LNCAP (cell line): ENCODE results near the gene THSD7A.

Experiments used
- TF ChIP-seq, protein P1 (sequence below): fragments of 450-650 bp; IDR thresholded peaks from 2 replicates; pipeline ENCODE4 v1.5.1; 2017; ENCODE audit warnings: mild to moderate bottlenecking

THSD7A gene, protein sequence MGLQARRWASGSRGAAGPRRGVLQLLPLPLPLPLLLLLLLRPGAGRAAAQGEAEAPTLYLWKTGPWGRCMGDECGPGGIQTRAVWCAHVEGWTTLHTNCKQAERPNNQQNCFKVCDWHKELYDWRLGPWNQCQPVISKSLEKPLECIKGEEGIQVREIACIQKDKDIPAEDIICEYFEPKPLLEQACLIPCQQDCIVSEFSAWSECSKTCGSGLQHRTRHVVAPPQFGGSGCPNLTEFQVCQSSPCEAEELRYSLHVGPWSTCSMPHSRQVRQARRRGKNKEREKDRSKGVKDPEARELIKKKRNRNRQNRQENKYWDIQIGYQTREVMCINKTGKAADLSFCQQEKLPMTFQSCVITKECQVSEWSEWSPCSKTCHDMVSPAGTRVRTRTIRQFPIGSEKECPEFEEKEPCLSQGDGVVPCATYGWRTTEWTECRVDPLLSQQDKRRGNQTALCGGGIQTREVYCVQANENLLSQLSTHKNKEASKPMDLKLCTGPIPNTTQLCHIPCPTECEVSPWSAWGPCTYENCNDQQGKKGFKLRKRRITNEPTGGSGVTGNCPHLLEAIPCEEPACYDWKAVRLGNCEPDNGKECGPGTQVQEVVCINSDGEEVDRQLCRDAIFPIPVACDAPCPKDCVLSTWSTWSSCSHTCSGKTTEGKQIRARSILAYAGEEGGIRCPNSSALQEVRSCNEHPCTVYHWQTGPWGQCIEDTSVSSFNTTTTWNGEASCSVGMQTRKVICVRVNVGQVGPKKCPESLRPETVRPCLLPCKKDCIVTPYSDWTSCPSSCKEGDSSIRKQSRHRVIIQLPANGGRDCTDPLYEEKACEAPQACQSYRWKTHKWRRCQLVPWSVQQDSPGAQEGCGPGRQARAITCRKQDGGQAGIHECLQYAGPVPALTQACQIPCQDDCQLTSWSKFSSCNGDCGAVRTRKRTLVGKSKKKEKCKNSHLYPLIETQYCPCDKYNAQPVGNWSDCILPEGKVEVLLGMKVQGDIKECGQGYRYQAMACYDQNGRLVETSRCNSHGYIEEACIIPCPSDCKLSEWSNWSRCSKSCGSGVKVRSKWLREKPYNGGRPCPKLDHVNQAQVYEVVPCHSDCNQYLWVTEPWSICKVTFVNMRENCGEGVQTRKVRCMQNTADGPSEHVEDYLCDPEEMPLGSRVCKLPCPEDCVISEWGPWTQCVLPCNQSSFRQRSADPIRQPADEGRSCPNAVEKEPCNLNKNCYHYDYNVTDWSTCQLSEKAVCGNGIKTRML (N-terminal part only)

DNA sequence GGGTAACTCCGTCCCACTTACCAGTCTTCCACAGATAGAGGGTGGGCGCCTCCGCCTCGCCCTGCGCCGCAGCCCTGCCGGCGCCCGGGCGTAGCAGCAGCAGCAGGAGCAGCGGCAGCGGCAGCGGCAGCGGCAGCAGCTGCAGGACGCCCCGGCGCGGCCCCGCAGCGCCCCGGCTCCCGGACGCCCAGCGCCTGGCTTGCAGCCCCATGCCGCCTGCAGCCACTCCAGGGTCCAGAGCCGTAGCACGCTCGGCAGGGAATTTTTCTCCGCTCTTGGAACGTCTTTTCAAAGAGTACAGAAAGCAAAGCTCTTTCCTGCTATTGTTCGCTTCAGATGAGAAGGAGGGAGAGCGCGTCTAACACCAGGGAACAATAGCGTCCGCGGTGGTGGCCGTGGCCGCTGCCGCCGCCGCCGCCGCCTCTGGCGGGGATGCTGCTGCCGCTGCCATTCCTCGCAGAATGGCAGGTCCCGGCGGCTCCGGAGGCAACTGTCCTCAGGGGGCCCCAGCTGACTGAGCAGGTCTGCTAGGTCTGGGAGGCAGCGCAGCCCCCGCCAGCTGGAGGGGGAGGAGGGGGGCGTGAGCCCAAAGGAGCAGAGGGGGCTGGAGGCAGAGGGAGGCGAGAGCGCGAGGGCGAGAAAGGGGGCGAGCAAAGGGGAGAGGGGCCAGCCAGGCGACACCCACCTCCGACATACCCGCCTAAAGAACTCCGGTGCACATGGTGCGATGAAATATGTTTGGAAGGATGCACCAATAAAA, at the start of gene THSD7A:
Gene THSD7A, minus strand, starts transcription at position 463 of the 760 bp plus-strand sequence. Its CDS starts 252 bp downstream, at position 211.
- TF ChIP-seq, protein P1, sequence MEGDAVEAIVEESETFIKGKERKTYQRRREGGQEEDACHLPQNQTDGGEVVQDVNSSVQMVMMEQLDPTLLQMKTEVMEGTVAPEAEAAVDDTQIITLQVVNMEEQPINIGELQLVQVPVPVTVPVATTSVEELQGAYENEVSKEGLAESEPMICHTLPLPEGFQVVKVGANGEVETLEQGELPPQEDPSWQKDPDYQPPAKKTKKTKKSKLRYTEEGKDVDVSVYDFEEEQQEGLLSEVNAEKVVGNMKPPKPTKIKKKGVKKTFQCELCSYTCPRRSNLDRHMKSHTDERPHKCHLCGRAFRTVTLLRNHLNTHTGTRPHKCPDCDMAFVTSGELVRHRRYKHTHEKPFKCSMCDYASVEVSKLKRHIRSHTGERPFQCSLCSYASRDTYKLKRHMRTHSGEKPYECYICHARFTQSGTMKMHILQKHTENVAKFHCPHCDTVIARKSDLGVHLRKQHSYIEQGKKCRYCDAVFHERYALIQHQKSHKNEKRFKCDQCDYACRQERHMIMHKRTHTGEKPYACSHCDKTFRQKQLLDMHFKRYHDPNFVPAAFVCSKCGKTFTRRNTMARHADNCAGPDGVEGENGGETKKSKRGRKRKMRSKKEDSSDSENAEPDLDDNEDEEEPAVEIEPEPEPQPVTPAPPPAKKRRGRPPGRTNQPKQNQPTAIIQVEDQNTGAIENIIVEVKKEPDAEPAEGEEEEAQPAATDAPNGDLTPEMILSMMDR, result peak; percentile 52

DNA sequence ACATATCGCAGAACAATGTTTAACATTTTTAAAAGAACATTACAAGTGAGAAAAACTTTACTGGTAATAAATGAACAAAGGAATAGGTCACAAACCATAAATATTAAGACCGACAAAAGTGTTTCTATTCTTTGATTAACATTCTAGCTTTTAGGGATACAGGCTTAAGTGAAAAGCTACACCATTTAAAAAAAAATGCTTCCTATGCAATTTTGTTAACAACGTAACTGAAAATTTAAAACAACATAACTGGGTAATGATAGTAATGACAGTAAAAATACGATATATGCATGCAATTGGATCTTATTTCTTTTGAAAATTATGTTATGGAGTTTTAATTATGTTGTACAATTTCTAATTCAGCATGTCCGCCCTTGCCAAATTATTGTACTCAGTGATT, 49.7 kb upstream of the THSD7A start:
- TF ChIP-seq, protein P1, result no peak

DNA sequence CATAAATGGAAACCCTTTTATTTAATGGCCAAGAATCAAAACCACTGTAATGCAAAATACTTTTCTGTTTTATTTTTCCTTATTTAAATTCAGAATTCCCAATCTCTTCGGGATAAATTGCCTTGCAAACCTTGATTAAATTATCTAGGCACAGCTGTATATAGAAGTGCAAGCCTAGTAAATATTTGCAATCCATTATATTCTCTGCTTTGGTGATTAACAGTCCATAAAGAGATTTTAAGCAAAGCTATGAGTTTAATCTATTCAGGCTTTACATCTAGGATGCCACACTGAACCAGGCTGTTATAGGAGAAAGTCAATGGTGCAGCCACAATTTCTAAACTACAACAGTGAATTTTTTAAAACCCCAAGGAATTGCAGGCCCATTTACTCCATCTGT, 43.6 kb upstream of the THSD7A start:
- TF ChIP-seq, protein P1, result no peak

DNA sequence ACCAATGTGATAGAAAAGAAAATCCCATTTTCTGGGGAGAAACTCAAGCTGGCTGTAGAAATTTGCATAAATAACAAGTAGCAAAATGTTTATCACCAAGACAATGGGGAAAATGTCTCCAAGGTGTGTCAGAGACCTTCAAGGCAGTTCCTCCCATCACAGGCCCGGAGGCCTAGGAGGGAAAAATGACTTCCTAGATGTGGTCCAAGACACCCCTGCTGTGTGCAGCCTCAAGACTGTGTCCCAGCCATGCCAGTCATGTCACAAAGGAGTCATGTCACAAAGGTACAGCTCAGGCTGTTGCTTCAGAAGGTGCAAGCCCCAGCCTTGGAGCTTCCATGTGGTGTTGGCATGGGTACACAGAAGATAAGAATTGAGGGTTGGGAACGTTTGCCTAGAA, 33.7 kb upstream of the THSD7A start:
- TF ChIP-seq, protein P1, result no peak

DNA sequence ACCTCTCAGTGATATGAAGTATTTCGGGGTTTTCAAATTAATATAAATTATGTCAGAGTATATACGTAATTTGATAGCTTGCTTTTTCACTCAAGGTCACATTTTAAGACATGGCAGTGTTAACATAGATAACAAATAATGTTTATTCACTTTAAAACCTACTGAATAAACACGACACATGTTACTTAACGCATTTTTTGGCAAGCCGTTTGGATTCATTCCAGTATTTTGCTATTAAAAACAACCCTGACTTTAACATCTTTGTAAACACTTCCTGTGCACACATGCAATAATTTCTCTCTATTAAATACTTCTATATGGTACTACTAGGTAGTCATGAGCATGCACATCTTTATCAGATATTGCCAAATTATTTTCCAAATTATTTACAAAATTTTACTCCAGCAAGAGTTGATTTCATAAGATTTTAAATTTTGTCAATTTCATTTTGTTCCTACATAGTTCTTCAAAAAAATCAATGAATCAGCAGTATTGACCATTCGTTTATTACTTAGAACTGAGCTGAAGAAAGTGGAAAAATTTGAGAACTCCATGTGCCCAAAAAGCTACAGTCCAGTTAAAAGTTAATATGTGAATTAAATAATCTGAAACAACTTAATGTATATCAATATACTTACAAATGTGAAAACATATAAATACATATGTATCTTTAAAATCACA, 26.8 kb upstream of the THSD7A start:
- TF ChIP-seq, protein P1, result no peak

DNA sequence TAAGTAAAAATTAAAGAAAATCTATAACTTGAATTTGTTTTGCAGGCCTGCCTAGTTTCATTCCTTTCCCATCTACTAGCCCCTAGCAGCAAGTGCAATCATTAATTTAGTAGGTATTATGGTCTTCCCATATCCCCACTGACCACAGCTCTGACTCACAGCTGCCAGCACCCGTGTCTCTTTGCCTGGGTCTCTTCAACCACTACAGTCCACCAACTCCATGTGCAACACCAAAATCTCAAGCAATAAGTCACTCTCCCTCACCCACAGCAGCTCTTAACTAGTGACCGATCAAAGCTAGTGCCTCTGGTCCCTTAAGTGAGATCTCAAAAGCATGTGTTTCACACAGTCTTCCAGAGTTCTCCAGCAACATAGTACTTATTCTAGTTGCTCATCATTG, 26.0 kb upstream of the THSD7A start:
- TF ChIP-seq, protein P1, result no peak
